Astrocyte of the cerebellum (primary cell): ENCODE measurements around the gene NCMAP.
A peak's percentile ranks its signal among the peaks of the same experiment; 100 is the strongest.

ENCODE experiments used
- DNase-seq: peaks from one replicate; pipeline ENCODE4 v3.0.0-alpha.2; 2011; ENCODE audit warnings: low read depth
- H3K4me3 ChIP-seq: 2 replicates; pipeline ENCODE4 v1.5.1; 2011; ENCODE audit warnings: mild to moderate bottlenecking, low read depth, low read length, moderate library complexity
- in situ Hi-C: cut with HindIII; loops from 2 replicates; pipeline ENCODE4 v1.10.0; 2017; ENCODE audit warnings: low sequenced_read_pairs
- TF ChIP-seq, protein P1 (sequence below): IDR thresholded peaks from 2 replicates; pipeline ENCODE4 v1.5.1; 2012; ENCODE audit warnings: low read length, low read depth, moderate library complexity, mild to moderate bottlenecking; ENCODE audit errors: missing control alignments

NCMAP gene

DNA sequence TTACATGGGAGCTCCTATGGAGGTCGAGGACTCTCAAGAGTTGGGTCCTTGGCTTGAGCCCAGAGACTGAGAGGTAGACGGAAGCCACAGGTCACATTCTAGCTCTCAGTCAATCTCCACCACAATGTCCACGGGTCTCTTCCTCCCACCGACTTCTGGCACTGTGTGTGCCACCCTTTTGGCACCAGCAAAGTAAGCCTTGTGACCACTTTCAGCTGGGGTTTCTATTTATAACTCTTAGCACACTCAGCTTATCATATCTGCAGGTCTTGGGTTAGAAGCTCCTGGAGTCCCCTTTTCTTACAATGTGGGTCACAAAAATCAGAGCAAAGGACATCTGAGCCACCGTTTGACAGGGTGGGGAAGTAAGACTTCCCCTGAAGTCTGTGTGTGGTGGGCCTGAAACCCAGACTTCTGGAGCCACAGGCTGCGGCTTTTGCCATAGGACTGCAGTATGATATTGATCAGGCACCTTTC is 28.3 kb downstream of the NCMAP start:
- in situ Hi-C loops, result no loop called here
- no peak overlapping the region for H3K4me3 ChIP-seq
- no peak for DNase-seq
- TF ChIP-seq, protein P1, sequence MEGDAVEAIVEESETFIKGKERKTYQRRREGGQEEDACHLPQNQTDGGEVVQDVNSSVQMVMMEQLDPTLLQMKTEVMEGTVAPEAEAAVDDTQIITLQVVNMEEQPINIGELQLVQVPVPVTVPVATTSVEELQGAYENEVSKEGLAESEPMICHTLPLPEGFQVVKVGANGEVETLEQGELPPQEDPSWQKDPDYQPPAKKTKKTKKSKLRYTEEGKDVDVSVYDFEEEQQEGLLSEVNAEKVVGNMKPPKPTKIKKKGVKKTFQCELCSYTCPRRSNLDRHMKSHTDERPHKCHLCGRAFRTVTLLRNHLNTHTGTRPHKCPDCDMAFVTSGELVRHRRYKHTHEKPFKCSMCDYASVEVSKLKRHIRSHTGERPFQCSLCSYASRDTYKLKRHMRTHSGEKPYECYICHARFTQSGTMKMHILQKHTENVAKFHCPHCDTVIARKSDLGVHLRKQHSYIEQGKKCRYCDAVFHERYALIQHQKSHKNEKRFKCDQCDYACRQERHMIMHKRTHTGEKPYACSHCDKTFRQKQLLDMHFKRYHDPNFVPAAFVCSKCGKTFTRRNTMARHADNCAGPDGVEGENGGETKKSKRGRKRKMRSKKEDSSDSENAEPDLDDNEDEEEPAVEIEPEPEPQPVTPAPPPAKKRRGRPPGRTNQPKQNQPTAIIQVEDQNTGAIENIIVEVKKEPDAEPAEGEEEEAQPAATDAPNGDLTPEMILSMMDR, result no peak

DNA sequence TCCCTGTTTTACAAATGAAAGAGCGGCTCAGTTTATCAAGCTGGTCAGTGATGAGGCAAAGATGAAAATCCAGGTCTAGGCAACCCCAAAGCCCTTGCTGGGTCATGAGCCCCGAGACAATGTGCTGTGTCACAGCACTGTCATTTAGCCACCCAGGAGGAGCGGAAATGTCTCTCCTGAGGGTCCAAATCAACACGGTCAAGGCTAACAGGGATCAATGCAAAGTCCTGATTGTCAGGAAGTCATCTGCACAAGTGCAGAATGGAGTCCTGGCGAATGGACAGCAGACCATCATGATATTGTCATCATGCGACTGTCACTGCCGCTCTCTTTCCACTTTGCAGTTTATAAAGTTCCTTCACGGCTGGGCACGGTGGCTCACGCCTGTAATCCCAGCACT is 30.2 kb downstream of the NCMAP start:
- DNase-seq, result no peak
- no peak overlapping the region for H3K4me3 ChIP-seq
- in situ Hi-C loops, result no loop called here
- TF ChIP-seq, protein P1, result no peak

DNA sequence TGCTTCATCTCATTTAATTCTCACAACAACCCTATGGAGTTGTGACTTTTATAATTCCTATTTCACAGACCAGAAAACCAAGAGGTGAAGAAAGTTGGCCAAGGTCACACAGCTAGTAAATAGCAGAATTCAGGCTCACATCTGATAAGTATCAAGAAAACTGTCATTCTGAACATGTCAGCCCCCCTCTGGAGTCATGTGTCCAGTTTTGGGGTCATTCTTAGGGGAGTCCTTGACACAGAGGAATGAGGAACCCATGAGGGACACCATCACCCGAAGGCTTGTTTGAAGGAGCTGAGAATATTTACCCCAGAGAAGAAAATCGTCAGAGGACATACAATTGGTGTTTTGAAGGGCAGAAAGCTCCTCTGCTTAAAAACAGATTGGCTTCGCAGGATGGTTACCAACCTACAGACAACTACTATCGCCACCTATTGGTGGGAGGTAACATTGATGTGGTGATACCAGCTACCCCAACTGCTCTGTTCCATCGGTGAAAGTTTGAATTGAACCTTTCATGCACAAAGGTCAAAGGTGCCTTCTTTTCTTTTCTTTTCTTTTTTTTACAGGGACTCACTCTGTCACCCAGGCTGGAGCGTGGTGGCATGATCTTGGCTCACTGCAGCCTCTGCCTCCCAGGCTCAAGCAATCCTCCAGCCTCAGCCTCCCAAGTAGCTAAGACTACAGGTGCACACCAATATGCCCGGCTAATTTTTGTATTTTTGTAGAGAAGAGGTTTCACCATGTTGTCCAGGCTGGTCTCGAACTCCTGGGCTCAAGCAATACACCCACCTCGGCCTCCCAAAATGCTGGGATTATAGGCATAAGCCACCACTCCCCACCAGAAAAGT is 31.3 kb downstream of the NCMAP start:
- H3K4me3 ChIP-seq, result no peak overlapping the region
- TF ChIP-seq, protein P1, result peak; percentile 82
- DNase-seq, result peak; percentile 39
- in situ Hi-C loops, result no loop called here

DNA sequence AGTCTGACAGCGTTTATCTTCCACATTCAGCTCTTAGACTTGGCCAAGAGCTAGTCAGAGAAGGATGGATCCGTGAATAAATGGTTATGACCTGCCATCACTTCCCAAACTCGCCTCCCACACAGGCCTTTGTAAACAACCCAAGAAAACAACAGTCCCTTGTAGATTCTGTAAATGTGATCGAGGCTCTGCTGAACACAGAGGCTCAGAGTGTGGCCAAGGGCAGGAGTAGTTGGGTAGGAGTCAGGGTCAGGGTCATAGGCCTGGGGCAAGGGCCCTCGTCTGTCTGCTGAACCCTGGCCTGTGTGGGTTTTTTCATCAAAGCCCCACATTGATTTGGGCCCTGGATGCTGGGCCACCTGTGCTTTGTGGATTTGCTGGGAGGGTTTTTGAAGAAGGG is 32.7 kb downstream of the NCMAP start:
- no peak for DNase-seq
- TF ChIP-seq, protein P1, result no peak
- in situ Hi-C loops, result no loop called here
- H3K4me3 ChIP-seq, result no peak overlapping the region

DNA sequence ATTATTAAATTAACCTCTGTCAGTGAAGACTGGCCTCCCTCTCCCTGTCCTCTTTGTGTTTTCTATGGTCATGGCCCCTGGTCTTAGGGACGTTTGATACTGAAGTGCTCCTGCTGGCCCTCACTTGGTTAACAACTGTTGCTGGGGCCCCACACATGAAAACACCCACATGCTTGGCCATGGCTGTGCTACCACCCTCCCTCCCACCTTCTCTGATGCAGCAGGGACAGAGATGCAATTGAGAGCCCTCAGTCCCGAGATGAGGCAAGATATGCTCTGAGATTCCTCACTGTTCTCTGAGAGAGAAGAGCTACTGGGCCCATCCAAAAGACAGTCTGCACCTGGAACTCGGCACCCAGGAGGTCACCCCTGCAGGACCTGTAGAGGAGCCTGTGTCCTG is 33.3 kb downstream of the NCMAP start:
- TF ChIP-seq, protein P1, result no peak
- no peak for DNase-seq
- no peak overlapping the region for H3K4me3 ChIP-seq
- in situ Hi-C loops, result no loop called here

DNA sequence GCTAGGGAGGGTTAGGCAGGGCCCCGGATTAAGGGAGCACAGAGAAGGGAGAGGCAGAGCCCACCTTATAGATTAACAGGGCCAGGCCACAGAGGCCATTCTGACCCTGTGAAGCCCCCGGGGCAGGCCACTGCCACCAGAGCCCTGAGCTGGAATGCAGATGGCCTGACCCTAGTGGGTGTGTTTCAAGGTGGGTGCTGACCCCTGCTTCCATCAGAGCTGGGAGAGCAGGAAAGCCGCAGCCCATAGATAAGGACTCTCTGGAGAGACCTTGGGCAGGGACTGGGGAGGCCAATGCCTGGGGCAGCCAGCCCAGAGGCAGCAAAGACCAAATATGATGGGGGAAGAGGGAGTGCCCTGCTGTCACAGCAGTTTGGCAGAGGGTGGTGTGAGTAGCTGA is 35.9 kb downstream of the NCMAP start:
- H3K4me3 ChIP-seq, result no peak overlapping the region
- in situ Hi-C loops, result no loop called here
- DNase-seq, result no peak
- TF ChIP-seq, protein P1, result no peak
